Cardiac muscle cell (in vitro differentiated cells and primary cell): ENCODE data around the gene ANKRD6. TPM values are rescaled to one million over a fixed set of nuclear protein-coding genes. Genes with fewer than 3 reads are reported as not detected.

Experiments used
- DNase-seq, 2 donors: peaks; one replicate each; pipeline versions ENCODE4 v3.0.0 to v3.0.0-alpha.2; 2010 to 2017; ENCODE audit warnings: low read depth in 1 of 2, low spot score in 1 of 2
- H3K27ac ChIP-seq: fragments of 200-600 bp; sonication (generic); 2 replicates; pipeline ENCODE4 v1.5.1; 2016
- H3K27me3 ChIP-seq: fragments of 200-600 bp; sonication (generic); 2 replicates; pipeline ENCODE4 v1.6.0; 2016; ENCODE audit warnings: control low read depth
- H3K36me3 ChIP-seq: fragments of 200-600 bp; sonication (generic); 2 replicates; pipeline ENCODE4 v1.5.1; 2016; ENCODE audit warnings: control low read depth
- H3K4me1 ChIP-seq: fragments of 200-600 bp; sonication (generic); 2 replicates; pipeline ENCODE4 v1.8.1; 2017; ENCODE audit warnings: low read depth, mild to moderate bottlenecking, mixed run types
- H3K4me3 ChIP-seq: fragments of 200-600 bp; sonication (generic); 2 replicates; pipeline ENCODE4 v1.5.1; 2016; ENCODE audit warnings: mild to moderate bottlenecking
- H3K9me3 ChIP-seq: fragments of 200-600 bp; sonication (generic); 2 replicates; pipeline ENCODE4 v1.5.1; 2017; ENCODE audit warnings: low read depth, mild to moderate bottlenecking, control low read depth
- CTCF ChIP-seq: IDR thresholded peaks from 2 replicates; pipeline ENCODE4 v1.5.1; 2012; ENCODE audit warnings: low read depth, mild to moderate bottlenecking, low read length
- polyA plus RNA-seq: library from polyadenylated mRNA; unstranded; fragments of >200 nt; fragmentation: Nextera tagmentation; extraction: Ambion mirVana; gene quantifications from 2 replicates; pipeline ENCODE4 v1.2.1, GENCODE V29; 2016
- total RNA-seq: library from RNA; depleted of rRNA; stranded (reverse); fragments of >200 nt; gene quantifications from 2 replicates; pipeline ENCODE4 v1.2.3, GENCODE V29; 2016

Gene ANKRD6
- total and polyA plus RNA-seq, 2 experiments from 2014 or later: 10.3 to 21.5 TPM

GRCh38 chr6:89488438-89488837 lies 55.5 kb downstream of the ANKRD6 start:
- H3K27me3 ChIP-seq: no peaks in the 10 kb centered on the region
- DNase-seq: no peak
- TF ChIP-seq CTCF: no peak
- peaks cover 4% of the 10 kb centered on the region for H3K4me1 ChIP-seq
- H3K36me3 ChIP-seq: no peaks in the 10 kb centered on the region
- no peak overlapping the region for H3K27ac ChIP-seq
- no peak overlapping the region for H3K4me3 ChIP-seq
- no peaks in the 10 kb centered on the region for H3K9me3 ChIP-seq

- Histone ChIP-seq H3K4me3 (no peak overlapping the region), H3K27me3 (no peaks in the 10 kb centered on the region), H3K27ac (no peak overlapping the region), H3K9me3 (no peaks in the 10 kb centered on the region), H3K4me1 (no peaks in the 10 kb centered on the region), H3K36me3 (no peaks in the 10 kb centered on the region)
- no peak for TF ChIP-seq CTCF
- no peak for DNase-seq
Observed at GRCh38 chr6:89489078-89489477, 56.1 kb downstream of the ANKRD6 start.

GRCh38 chr6:89492025-89492640 lies 59.2 kb downstream of the ANKRD6 start:
- TF ChIP-seq CTCF: no peak
- DNase-seq: no peak
- H3K36me3 ChIP-seq: no peaks in the 10 kb centered on the region
- no peaks in the 10 kb centered on the region for H3K9me3 ChIP-seq
- no peak overlapping the region for H3K27ac ChIP-seq
- no peak overlapping the region for H3K4me3 ChIP-seq
- H3K27me3 ChIP-seq: no peaks in the 10 kb centered on the region
- H3K4me1 ChIP-seq: no peaks in the 10 kb centered on the region

GRCh38 chr6:89494131-89494793 lies 61.3 kb downstream of the ANKRD6 start:
- no peaks in the 10 kb centered on the region for H3K4me1 ChIP-seq
- no peak overlapping the region for H3K4me3 ChIP-seq
- H3K27me3 ChIP-seq: no peaks in the 10 kb centered on the region
- H3K9me3 ChIP-seq: no peaks in the 10 kb centered on the region
- no peak for TF ChIP-seq CTCF
- no peaks in the 10 kb centered on the region for H3K36me3 ChIP-seq
- H3K27ac ChIP-seq: no peak overlapping the region
- no peak for DNase-seq

GRCh38 chr6:89495961-89496535 lies 63.1 kb downstream of the ANKRD6 start:
- H3K27ac ChIP-seq: no peak overlapping the region
- DNase-seq: no peak
- no peaks in the 10 kb centered on the region for H3K36me3 ChIP-seq
- peaks cover 7% of the 10 kb centered on the region for H3K4me1 ChIP-seq
- no peaks in the 10 kb centered on the region for H3K27me3 ChIP-seq
- no peak for TF ChIP-seq CTCF
- no peaks in the 10 kb centered on the region for H3K9me3 ChIP-seq
- no peak overlapping the region for H3K4me3 ChIP-seq
